HG02973 (cell line): ENCODE measurements around the gene TMEM38B.
"Not testable (repeated sequence)": the region's sequence is repeated elsewhere in the genome, so short reads cannot be mapped to it uniquely, and the experiment has no call there.

ENCODE experiments used
- ATAC-seq: cut with Tn5 transposase; IDR thresholded peaks from one replicate; pipeline ENCODE4 v1.9.1; 2021; ENCODE audit warnings: moderate library complexity; ENCODE audit not compliant: unreplicated experiment

TMEM38B gene

GRCh38 chr9:105681313-105681712, 13.0 kb upstream of the TMEM38B start:
- no peak for ATAC-seq

- no peak for ATAC-seq
Observed at GRCh38 chr9:105681724-105682123, 12.6 kb upstream of the TMEM38B start.

GRCh38 chr9:105683688-105684275, 10.6 kb upstream of the TMEM38B start:
- ATAC-seq: no peak

GRCh38 chr9:105686936-105687335, 7.4 kb upstream of the TMEM38B start:
- no peak for ATAC-seq

GRCh38 chr9:105690742-105691141, 3.6 kb upstream of the TMEM38B start:
- ATAC-seq: no peak

- ATAC-seq: peak; percentile 20
Observed at GRCh38 chr9:105693435-105694189, 729 bp upstream of the TMEM38B start.

- peak; percentile 55 for ATAC-seq
Observed at GRCh38 chr9:105694848-105695581, 674 bp downstream of the TMEM38B start.

GRCh38 chr9:105696219-105696793, 2.0 kb downstream of the TMEM38B start:
- no peak for ATAC-seq

GRCh38 chr9:105697871-105698270, 3.5 kb downstream of the TMEM38B start:
- ATAC-seq: no peak

- no peak for ATAC-seq
Observed at GRCh38 chr9:105698348-105698870, 4.1 kb downstream of the TMEM38B start.

GRCh38 chr9:105700668-105701067, 6.3 kb downstream of the TMEM38B start:
- no peak for ATAC-seq

- ATAC-seq: no peak
Observed at GRCh38 chr9:105701145-105701544, 6.8 kb downstream of the TMEM38B start.

GRCh38 chr9:105702207-105702606, 7.9 kb downstream of the TMEM38B start:
- ATAC-seq: no peak

- not testable (repeated sequence) for ATAC-seq
Observed at GRCh38 chr9:105703638-105704037, 9.3 kb downstream of the TMEM38B start.

GRCh38 chr9:105706156-105706555, 11.8 kb downstream of the TMEM38B start:
- ATAC-seq: no peak

GRCh38 chr9:105708405-105708804, 14.1 kb downstream of the TMEM38B start:
- ATAC-seq: peak; percentile 74

- no peak for ATAC-seq
Observed at GRCh38 chr9:105710638-105711037, 16.3 kb downstream of the TMEM38B start.

- ATAC-seq: no peak
Observed at GRCh38 chr9:105711867-105712266, 17.5 kb downstream of the TMEM38B start.

- ATAC-seq: no peak
Observed at GRCh38 chr9:105712297-105712696, 18.0 kb downstream of the TMEM38B start.

GRCh38 chr9:105712773-105713172, 18.4 kb downstream of the TMEM38B start:
- ATAC-seq: no peak

GRCh38 chr9:105713260-105714019, 19.1 kb downstream of the TMEM38B start:
- no peak for ATAC-seq
